WTC11 (cell line): ENCODE results near the gene SAG. TPM values are rescaled to one million over a fixed set of nuclear protein-coding genes. Genes with fewer than 3 reads are reported as not detected.

Source experiments
- ATAC-seq: fragments of 200-7000 bp; cut with Tn5 transposase; 2 replicates; pipeline ENCODE4 v1.10.0; 2021; ENCODE audit warnings: mild to moderate bottlenecking, moderate library complexity
- CTCF ChIA-PET: fragments of 300-600 bp; sonication (Branson Sonifier 250); formaldehyde crosslinking; loops from one replicate; lab custom pipeline; 2021; ENCODE audit warnings: antibody characterized with exemption; lab: Charles Lee
- POLR2A ChIA-PET: fragments of 350-600 bp; sonication (Branson Sonifier 250); formaldehyde crosslinking; loops from one replicate; lab custom pipeline; 2021; ENCODE audit warnings: antibody characterized with exemption; lab: Charles Lee
- DNase-seq: peaks from one replicate; pipeline ENCODE4 v3.0.0; 2021; ENCODE audit warnings: low spot score
- H3K27ac Mint-ChIP-seq: 2 replicates; pipeline ENCODE4 v1.8.0; 2021; ENCODE audit warnings: mixed read lengths
- H3K27me3 Mint-ChIP-seq: 2 replicates; pipeline ENCODE4 v1.8.0; 2021; ENCODE audit warnings: low read depth, mild to moderate bottlenecking, moderate library complexity, mixed read lengths
- H3K36me3 Mint-ChIP-seq: 2 replicates; pipeline ENCODE4 v1.8.0; 2021; ENCODE audit warnings: mixed read lengths
- H3K4me1 Mint-ChIP-seq: 2 replicates; pipeline ENCODE4 v1.8.0; 2022; ENCODE audit warnings: mixed read lengths
- H3K4me3 Mint-ChIP-seq: 2 replicates; pipeline ENCODE4 v1.8.0; 2021; ENCODE audit warnings: mild to moderate bottlenecking, moderate library complexity, mixed read lengths
- H3K9me3 Mint-ChIP-seq: 2 replicates; pipeline ENCODE4 v1.8.0; 2021; ENCODE audit warnings: mixed read lengths
- CREB1 ChIP-seq: sonication (generic); formaldehyde crosslinking; IDR thresholded peaks from 2 replicates; pipeline ENCODE4 v1.8.0; 2023; ENCODE audit warnings: mild to moderate bottlenecking, missing genetic modification reagents
- JAZF1 ChIP-seq: fragments of 250-450 bp; sonication (Bioruptor Pico); IDR thresholded peaks from 2 replicates; pipeline ENCODE4 v1.9.0; 2021; ENCODE audit warnings: moderate library complexity, mild to moderate bottlenecking, inconsistent platforms
- JUN ChIP-seq: sonication (generic); formaldehyde crosslinking; IDR thresholded peaks from 2 replicates; pipeline ENCODE4 v1.8.0; 2023; ENCODE audit warnings: mild to moderate bottlenecking, missing genetic modification reagents
- PRDM15 ChIP-seq: sonication (generic); formaldehyde crosslinking; IDR thresholded peaks from 2 replicates; pipeline ENCODE4 v1.8.0; 2022; ENCODE audit warnings: missing genetic modification reagents
- RORB ChIP-seq: fragments of 250-450 bp; sonication (Bioruptor Pico); IDR thresholded peaks from 2 replicates; pipeline ENCODE4 v1.9.0; 2021; ENCODE audit warnings: mild to moderate bottlenecking
- SOX15 ChIP-seq: fragments of 250-450 bp; sonication (Bioruptor Pico); IDR thresholded peaks from 2 replicates; pipeline ENCODE4 v1.9.0; 2021; ENCODE audit warnings: mild to moderate bottlenecking
- ZNF281 ChIP-seq: sonication (generic); formaldehyde crosslinking; IDR thresholded peaks from 2 replicates; pipeline ENCODE4 v1.8.0; 2023; ENCODE audit warnings: mild to moderate bottlenecking, missing genetic modification reagents
- ZNF317 ChIP-seq: sonication (generic); formaldehyde crosslinking; IDR thresholded peaks from 2 replicates; pipeline ENCODE4 v1.8.1; 2023; ENCODE audit warnings: low read depth, mild to moderate bottlenecking, moderate library complexity, missing genetic modification reagents, borderline replicate concordance
- ZNF532 ChIP-seq: fragments of 250-450 bp; sonication (Bioruptor Pico); IDR thresholded peaks from 2 replicates; pipeline ENCODE4 v1.9.0; 2021; ENCODE audit warnings: mild to moderate bottlenecking, borderline replicate concordance
- total RNA-seq: library from RNA; stranded (reverse); gene quantifications from 3 replicates; pipeline ENCODE4 v1.2.3, GENCODE V29; 2021
- TF ChIP-seq, protein P1 (sequence below): sonication (generic); formaldehyde crosslinking; IDR thresholded peaks from 2 replicates; pipeline ENCODE4 v1.8.1; 2022; ENCODE audit warnings: missing genetic modification reagents, borderline replicate concordance
- TF ChIP-seq, protein P2 (sequence below): sonication (generic); formaldehyde crosslinking; IDR thresholded peaks from 2 replicates; pipeline ENCODE4 v1.8.0; 2022; ENCODE audit warnings: mild to moderate bottlenecking, missing genetic modification reagents
- TF ChIP-seq, protein P3 (sequence below): fragments of 250-450 bp; sonication (Bioruptor Pico); IDR thresholded peaks from 2 replicates; pipeline ENCODE4 v1.9.0; 2021; ENCODE audit warnings: moderate library complexity, mild to moderate bottlenecking, inconsistent platforms, borderline replicate concordance

The SAG gene
- total RNA-seq, 1 experiment from 2014 or later: not detected

DNA sequence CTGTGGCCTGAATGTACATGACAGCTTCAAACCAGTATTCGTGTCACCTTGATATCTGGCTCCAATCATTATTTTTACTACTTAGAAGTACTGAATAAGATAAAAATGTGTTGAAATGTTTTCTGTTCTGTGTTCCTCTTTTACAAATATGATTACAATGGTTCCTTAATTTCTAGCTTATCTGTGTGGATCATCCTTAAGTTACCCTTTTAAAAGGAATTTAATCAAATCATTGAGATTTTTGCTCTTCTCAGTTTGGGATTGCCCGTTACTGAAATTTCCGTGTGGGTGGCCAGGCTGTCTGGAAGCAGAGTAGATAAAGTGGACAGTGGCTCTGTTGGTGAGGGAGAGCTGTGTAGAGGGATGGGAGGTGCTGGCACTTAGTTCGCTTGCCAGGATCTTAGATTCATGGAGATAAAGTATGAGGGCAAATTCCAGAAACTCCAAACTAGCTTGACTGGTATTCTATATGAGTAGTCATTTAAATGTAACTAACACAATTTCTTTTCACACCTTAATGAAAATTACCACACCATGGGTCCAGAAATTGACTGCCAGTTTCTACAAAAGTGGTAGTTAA is 27.4 kb upstream of the SAG start:
- no peaks in the 10 kb centered on the region for H3K4me1 Mint-ChIP-seq
- ATAC-seq (no peak), DNase-seq (no peak)
- H3K27ac Mint-ChIP-seq: no peak overlapping the region
- TF ChIP-seq RORB (CRISPR knock-in tag): no peak
- H3K36me3 Mint-ChIP-seq: peaks cover 74% of the 10 kb centered on the region
- no peaks in the 10 kb centered on the region for H3K27me3 Mint-ChIP-seq
- no peaks in the 10 kb centered on the region for H3K9me3 Mint-ChIP-seq
- no peak overlapping the region for H3K4me3 Mint-ChIP-seq
- ChIA-PET CTCF (interaction anchor here (0.8 kb wide), 1 partner anchor 163 kb away, joined by 3 read pairs; no protein-coding TSS in a partner anchor), POLR2A (no interaction called here)

DNA sequence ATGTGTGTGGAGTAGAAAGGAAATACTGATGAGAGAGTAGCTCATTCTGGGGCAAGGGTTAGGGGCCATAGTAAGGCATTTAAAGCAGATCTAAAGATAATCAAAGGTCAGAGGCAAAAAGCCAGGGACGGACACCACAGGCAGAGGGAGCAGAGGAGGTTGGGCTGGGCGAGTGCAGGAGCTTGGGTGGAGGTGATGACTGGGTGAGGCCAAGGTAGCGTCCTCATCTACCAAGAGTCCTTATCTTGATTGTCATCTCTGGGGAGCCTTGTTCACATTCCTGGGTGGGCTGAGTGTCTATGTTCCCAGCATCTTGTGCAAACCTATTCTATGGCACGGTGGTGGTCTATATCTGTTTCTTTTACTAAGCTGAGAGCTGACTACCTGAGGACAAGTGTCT is 26.1 kb upstream of the SAG start:
- no peak for ATAC-seq
- DNase-seq: no peak
- ChIA-PET CTCF (no interaction called here), POLR2A (interaction anchor here (0.6 kb wide), 1 partner anchor 28 kb away, joined by 6 read pairs; no protein-coding TSS in a partner anchor)
- H3K27ac Mint-ChIP-seq: no peak overlapping the region
- peaks cover 68% of the 10 kb centered on the region for H3K36me3 Mint-ChIP-seq
- no peak overlapping the region for H3K4me3 Mint-ChIP-seq
- no peak for TF ChIP-seq JUN (CRISPR knock-in tag)
- no peak for TF ChIP-seq ZNF281 (CRISPR knock-in tag)
- TF ChIP-seq SOX15 (CRISPR knock-in tag): no peak
- TF ChIP-seq, protein P1, sequence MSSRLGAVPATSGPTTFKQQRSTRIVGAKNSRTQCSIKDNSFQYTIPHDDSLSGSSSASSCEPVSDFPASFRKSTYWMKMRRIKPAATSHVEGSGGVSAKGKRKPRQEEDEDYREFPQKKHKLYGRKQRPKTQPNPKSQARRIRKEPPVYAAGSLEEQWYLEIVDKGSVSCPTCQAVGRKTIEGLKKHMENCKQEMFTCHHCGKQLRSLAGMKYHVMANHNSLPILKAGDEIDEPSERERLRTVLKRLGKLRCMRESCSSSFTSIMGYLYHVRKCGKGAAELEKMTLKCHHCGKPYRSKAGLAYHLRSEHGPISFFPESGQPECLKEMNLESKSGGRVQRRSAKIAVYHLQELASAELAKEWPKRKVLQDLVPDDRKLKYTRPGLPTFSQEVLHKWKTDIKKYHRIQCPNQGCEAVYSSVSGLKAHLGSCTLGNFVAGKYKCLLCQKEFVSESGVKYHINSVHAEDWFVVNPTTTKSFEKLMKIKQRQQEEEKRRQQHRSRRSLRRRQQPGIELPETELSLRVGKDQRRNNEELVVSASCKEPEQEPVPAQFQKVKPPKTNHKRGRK: no peak
- no peak for TF ChIP-seq CREB1 (CRISPR knock-in tag)
- TF ChIP-seq PRDM15 (CRISPR knock-in tag): no peak
- H3K4me1 Mint-ChIP-seq: no peaks in the 10 kb centered on the region
- H3K27me3 Mint-ChIP-seq: no peaks in the 10 kb centered on the region
- no peaks in the 10 kb centered on the region for H3K9me3 Mint-ChIP-seq

DNA sequence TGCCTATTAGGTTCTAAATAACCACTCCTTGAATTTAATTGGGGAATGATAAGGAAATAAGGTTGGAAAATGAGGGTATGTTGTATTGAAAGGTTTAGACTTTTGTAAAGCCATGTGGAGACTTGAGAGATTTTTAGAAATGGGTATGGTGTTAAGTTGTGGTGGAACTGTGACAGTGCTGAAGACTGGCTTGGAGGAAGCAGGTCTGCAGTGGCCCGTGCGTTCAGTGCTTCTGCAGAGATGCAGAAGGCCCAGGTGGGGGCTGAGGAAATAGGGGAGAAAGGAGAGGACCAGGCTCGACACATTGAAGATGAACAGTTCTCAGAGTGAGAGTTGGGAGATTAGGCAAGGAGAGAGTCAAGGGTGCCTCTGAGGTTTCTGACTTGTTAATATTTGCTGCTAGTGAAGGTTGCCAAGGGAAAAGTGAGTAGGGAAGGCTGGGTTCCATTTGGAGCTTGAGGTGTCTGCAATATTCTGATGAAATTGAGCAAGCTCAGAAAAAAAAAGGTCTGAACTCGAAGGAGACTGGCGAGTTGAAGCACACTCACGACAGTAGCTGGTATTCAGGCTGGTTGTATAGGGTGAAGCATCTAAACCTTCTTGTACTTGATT is 25.5 kb upstream of the SAG start:
- no peaks in the 10 kb centered on the region for H3K9me3 Mint-ChIP-seq

More for the DNA sequence above, 25.5 kb upstream of the SAG start:
- Mint-ChIP-seq H3K36me3 (peaks cover 70% of the 10 kb centered on the region), H3K4me3 (no peak overlapping the region), H3K27ac (no peak overlapping the region), H3K4me1 (no peaks in the 10 kb centered on the region), H3K27me3 (no peaks in the 10 kb centered on the region)
- ChIA-PET CTCF (no interaction called here), POLR2A (interaction anchor here (0.6 kb wide), 1 partner anchor 29 kb away, joined by 6 read pairs; no protein-coding TSS in a partner anchor)
- TF ChIP-seq, protein P2, sequence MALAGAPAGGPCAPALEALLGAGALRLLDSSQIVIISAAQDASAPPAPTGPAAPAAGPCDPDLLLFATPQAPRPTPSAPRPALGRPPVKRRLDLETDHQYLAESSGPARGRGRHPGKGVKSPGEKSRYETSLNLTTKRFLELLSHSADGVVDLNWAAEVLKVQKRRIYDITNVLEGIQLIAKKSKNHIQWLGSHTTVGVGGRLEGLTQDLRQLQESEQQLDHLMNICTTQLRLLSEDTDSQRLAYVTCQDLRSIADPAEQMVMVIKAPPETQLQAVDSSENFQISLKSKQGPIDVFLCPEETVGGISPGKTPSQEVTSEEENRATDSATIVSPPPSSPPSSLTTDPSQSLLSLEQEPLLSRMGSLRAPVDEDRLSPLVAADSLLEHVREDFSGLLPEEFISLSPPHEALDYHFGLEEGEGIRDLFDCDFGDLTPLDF (CRISPR knock-in tag): no peak
- no peak for TF ChIP-seq ZNF532 (CRISPR knock-in tag)
- TF ChIP-seq JAZF1: no peak
- TF ChIP-seq, protein P3, sequence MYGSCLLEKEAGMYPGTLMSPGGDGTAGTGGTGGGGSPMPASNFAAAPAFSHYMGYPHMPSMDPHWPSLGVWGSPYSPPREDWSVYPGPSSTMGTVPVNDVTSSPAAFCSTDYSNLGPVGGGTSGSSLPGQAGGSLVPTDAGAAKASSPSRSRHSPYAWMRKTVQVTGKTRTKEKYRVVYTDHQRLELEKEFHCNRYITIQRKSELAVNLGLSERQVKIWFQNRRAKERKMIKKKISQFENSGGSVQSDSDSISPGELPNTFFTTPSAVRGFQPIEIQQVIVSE: no peak
- no peak for TF ChIP-seq ZNF317 (CRISPR knock-in tag)
- ATAC-seq (no peak), DNase-seq (no peak)
